CD14-positive monocyte (primary cell): ENCODE results near the gene DBN1. TPM values are rescaled to one million over a fixed set of nuclear protein-coding genes. Genes with fewer than 3 reads are reported as not detected.

ENCODE experiments used
- DNase-seq, 3 donors: peaks; one replicate each; pipeline ENCODE4 v3.0.0-alpha.2; 2011 to 2022
- H2AFZ ChIP-seq: 2 replicates; pipeline ENCODE4 v1.6.0; 2012; ENCODE audit warnings: mild to moderate bottlenecking, low read depth, low read length, inconsistent platforms; ENCODE audit not compliant: insufficient read depth, poor library complexity, severe bottlenecking
- H3K27ac ChIP-seq, 2 donors: 1 replicate in 1 of 2; 2 replicates in 1 of 2; pipeline ENCODE4 v1.5.1; 2012 to 2013; ENCODE audit warnings: low read length in 2 of 2, control low read depth in 1 of 2, inconsistent platforms in 1 of 2, low read depth in 1 of 2, mild to moderate bottlenecking in 1 of 2
- H3K27me3 ChIP-seq, 2 donors: one replicate each; pipeline versions ENCODE4 v1.6.0 to v1.6.1; 2011 to 2013; ENCODE audit warnings: low read length in 2 of 2; ENCODE audit not compliant: control insufficient read depth in 2 of 2, insufficient read depth in 2 of 2
- H3K36me3 ChIP-seq, 2 donors: replicated peaks in 1 of 2; 1 replicate in 1 of 2; 2 replicates in 1 of 2; pipeline versions ENCODE4 v1.5.1 to v1.6.1; 2012 to 2013; ENCODE audit warnings: low read length in 2 of 2, control low read depth in 1 of 2, inconsistent platforms in 1 of 2, mild to moderate bottlenecking in 1 of 2; ENCODE audit not compliant: insufficient read depth in 2 of 2, control insufficient read depth in 1 of 2
- H3K4me1 ChIP-seq, 2 donors: 1 replicate in 1 of 2; 2 replicates in 1 of 2; pipeline versions ENCODE4 v1.5.1 to v1.6.1; 2012 to 2013; ENCODE audit warnings: low read length in 2 of 2, control low read depth in 1 of 2, inconsistent platforms in 1 of 2, mild to moderate bottlenecking in 1 of 2, moderate library complexity in 1 of 2; ENCODE audit not compliant: insufficient read depth in 2 of 2, control insufficient read depth in 1 of 2
- H3K4me2 ChIP-seq: replicated peaks from 2 replicates; pipeline ENCODE3; 2012; ENCODE audit warnings: low read length, moderate library complexity, mild to moderate bottlenecking; ENCODE audit not compliant: poor library complexity, severe bottlenecking; ENCODE audit errors: extremely low read depth
- H3K4me3 ChIP-seq, 3 experiments: fragments of 200-600 bp in 1 of 3; sonication (generic) in 1 of 3; replicated peaks in 1 of 3; 1 replicate in 2 of 3; 2 replicates in 1 of 3; pipeline ENCODE4 v1.5.1; 2011 to 2013; ENCODE audit warnings: low read length in 3 of 3, mild to moderate bottlenecking in 3 of 3, control low read depth in 2 of 3, low read depth in 2 of 3, inconsistent platforms in 1 of 3, moderate library complexity in 1 of 3
- H3K79me2 ChIP-seq: 2 replicates; pipeline ENCODE4 v1.6.0; 2012; ENCODE audit warnings: mild to moderate bottlenecking, control low read depth, inconsistent platforms, low read length, moderate library complexity; ENCODE audit not compliant: insufficient read depth
- H3K9ac ChIP-seq: 2 replicates; pipeline ENCODE4 v1.6.0; 2017; ENCODE audit warnings: low read length, mild to moderate bottlenecking; ENCODE audit not compliant: insufficient read depth, poor library complexity, severe bottlenecking
- H3K9me3 ChIP-seq, 2 donors: replicated peaks in 1 of 2; 1 replicate in 1 of 2; 2 replicates in 1 of 2; pipeline versions ENCODE4 v1.5.1 to v1.6.1; 2012 to 2013; ENCODE audit warnings: low read length in 2 of 2, control low read depth in 1 of 2; ENCODE audit not compliant: control insufficient read depth in 1 of 2, insufficient read depth in 1 of 2
- H4K20me1 ChIP-seq: 2 replicates; pipeline ENCODE4 v1.6.0; 2012; ENCODE audit warnings: mild to moderate bottlenecking, low read length, control low read depth, moderate library complexity; ENCODE audit not compliant: insufficient read depth
- H3K27ac Mint-ChIP-seq, 7 donors: one replicate each; pipeline ENCODE4 v1.8.0; 2020; ENCODE audit warnings: mild to moderate bottlenecking in 7 of 7, mixed read lengths in 7 of 7, moderate library complexity in 6 of 7, inconsistent platforms in 2 of 7
- H3K27me3 Mint-ChIP-seq, 3 donors: one replicate each; pipeline ENCODE4 v1.8.0; 2021 to 2022; ENCODE audit warnings: low read depth in 3 of 3, mild to moderate bottlenecking in 3 of 3, mixed read lengths in 3 of 3, moderate library complexity in 3 of 3, inconsistent platforms in 1 of 3
- H3K36me3 Mint-ChIP-seq, 2 donors: one replicate each; pipeline ENCODE4 v1.8.0; 2020; ENCODE audit warnings: mixed read lengths in 2 of 2, inconsistent platforms in 1 of 2, mild to moderate bottlenecking in 1 of 2
- H3K4me1 Mint-ChIP-seq: one replicate; pipeline ENCODE4 v1.8.0; 2020; ENCODE audit warnings: mild to moderate bottlenecking, mixed read lengths
- H3K4me3 Mint-ChIP-seq, 2 donors: one replicate each; pipeline ENCODE4 v1.8.0; 2020; ENCODE audit warnings: mild to moderate bottlenecking in 2 of 2, mixed read lengths in 2 of 2, moderate library complexity in 1 of 2
- H3K9me3 Mint-ChIP-seq, 7 donors: one replicate each; pipeline ENCODE4 v1.8.0; 2020 to 2022; ENCODE audit warnings: mixed read lengths in 7 of 7, mild to moderate bottlenecking in 6 of 7, moderate library complexity in 6 of 7, inconsistent platforms in 2 of 7
- CTCF ChIP-seq: fragments of 200-600 bp; IDR thresholded peaks from one replicate; pipeline ENCODE4 v1.8.0; 2022; ENCODE audit warnings: antibody characterized with exemption, mild to moderate bottlenecking
- whole genome bisulfite sequencing: methylation state at CpG from one replicate; pipeline ENCODE4 v1.1.5; 2013; ENCODE audit warnings: missing lambda C conversion rate; ENCODE audit not compliant: insufficient coverage; 5-methylcytosine and 5-hydroxymethylcytosine counted together
- intact Hi-C, 2 donors: fragments of 100-400 bp; cut with micrococcal nuclease; formaldehyde crosslinking; loops; one replicate each; pipeline versions ENCODE4 v1.15.0 to v1.15.1; 2023
- polyA plus RNA-seq, 3 donors: library from polyadenylated mRNA; depleted of rRNA in 1 of 3; unstranded in 2 of 3; stranded (reverse) in 1 of 3; fragments of 300-500 nt in 2 of 3; fragments of >200 nt in 1 of 3; fragmentation: Illumina TruSeq in 2 of 3; gene quantifications; 1 replicate in 2 of 3; 2 replicates in 1 of 3; pipeline ENCODE4 v1.2.3, GENCODE V29; 2012 to 2021

The DBN1 gene
- polyA plus RNA-seq, 3 donors, result 0.71 to 1.6 (median 0.73) TPM

- no peak overlapping the region for H3K27ac Mint-ChIP-seq
- Histone ChIP-seq H2AFZ (no peak overlapping the region), H4K20me1 (peaks cover 9% of the 10 kb centered on the region), H3K4me3 (no peak overlapping the region), H3K79me2 (no peaks in the 10 kb centered on the region), H3K36me3 (no peaks in the 10 kb centered on the region), H3K9me3 (no peaks in the 10 kb centered on the region), H3K27me3 (no peaks in the 10 kb centered on the region), H3K4me1 (peaks cover 48 to 57% of the 10 kb centered on the region in 2 donors), H3K27ac (no peak overlapping the region), H3K4me2 (no peak overlapping the region), H3K9ac (no peak overlapping the region)
- WGBS, result 90% methylated on average over 4 of the region's 11 CpGs
- no peak overlapping the region for H3K4me3 Mint-ChIP-seq
- intact Hi-C loops, result loop anchor here (5.0 kb wide), 2 partner anchors 38 to 152 kb away; partner anchors contain the start of gene PDLIM7 (in 1 of the 2)
- no peak for DNase-seq
- peaks cover 2 to 4% of the 10 kb centered on the region in 2 donors for H3K36me3 Mint-ChIP-seq
- H3K27me3 Mint-ChIP-seq, result peaks cover 2 to 21% (median 17%) of the 10 kb centered on the region in 3 donors
- peaks cover 0 to 6% (median 0%) of the 10 kb centered on the region in 7 donors for H3K9me3 Mint-ChIP-seq
- TF ChIP-seq CTCF, result no peak
- peaks cover 37% of the 10 kb centered on the region for H3K4me1 Mint-ChIP-seq
Measured at GRCh38 chr5:177459357-177459756, 14.1 kb downstream of the DBN1 start.

GRCh38 chr5:177458912-177459350, 14.5 kb downstream of the DBN1 start:
- Histone ChIP-seq H4K20me1 (peaks cover 9% of the 10 kb centered on the region), H3K79me2 (no peaks in the 10 kb centered on the region), H3K9ac (no peak overlapping the region), H3K36me3 (no peaks in the 10 kb centered on the region), H3K4me3 (no peak overlapping the region), H3K4me2 (no peak overlapping the region), H2AFZ (no peak overlapping the region), H3K27ac (no peak overlapping the region), H3K4me1 (peaks cover 52 to 61% of the 10 kb centered on the region in 2 donors), H3K27me3 (peaks cover 0 to 3% of the 10 kb centered on the region in 2 donors), H3K9me3 (no peaks in the 10 kb centered on the region)
- WGBS, result 98% methylated on average over 11 of the region's 14 CpGs
- no peak for DNase-seq
- Mint-ChIP-seq H3K36me3 (peaks cover 2 to 4% of the 10 kb centered on the region in 2 donors), H3K4me1 (peaks cover 39% of the 10 kb centered on the region), H3K4me3 (no peak overlapping the region), H3K27me3 (peaks cover 3 to 22% (median 19%) of the 10 kb centered on the region in 3 donors), H3K9me3 (peaks cover 0 to 7% (median 0%) of the 10 kb centered on the region in 7 donors), H3K27ac (peak overlapping the region in 2 of 7 donors; percentile 8 to 25)
- TF ChIP-seq CTCF, result no peak
- intact Hi-C loops, result loop anchor here (5.0 kb wide), 2 partner anchors 38 to 152 kb away; partner anchors contain the start of gene PDLIM7 (in 1 of the 2)
